HepG2 (cell line): Measurements from ENCODE around the gene ACOT4.
"Not testable (repeated sequence)": the region's sequence is repeated elsewhere in the genome, so short reads cannot be mapped to it uniquely, and the experiment has no call there.

Experiments used
- ATF1 ChIP-seq: IDR thresholded peaks from 2 replicates; pipeline ENCODE4 v1.6.1; 2016; ENCODE audit warnings: mild to moderate bottlenecking, control low read depth
- BCL6 ChIP-seq: IDR thresholded peaks from 2 replicates; pipeline ENCODE4 v1.6.1; 2016; ENCODE audit warnings: missing genetic modification reagents, missing compliant biosample characterization
- FOXK1 ChIP-seq: sonication (generic); formaldehyde crosslinking; IDR thresholded peaks from 2 replicates; pipeline ENCODE4 v1.4.0; 2020; ENCODE audit warnings: low read depth, missing genetic modification reagents, borderline replicate concordance
- SMAD3 ChIP-seq: sonication (generic); formaldehyde crosslinking; IDR thresholded peaks from 2 replicates; pipeline ENCODE4 v1.4.0; 2020; ENCODE audit warnings: missing genetic modification reagents
- TF ChIP-seq, protein P1 (sequence below): sonication (generic); formaldehyde crosslinking; IDR thresholded peaks from 2 replicates; pipeline ENCODE4 v1.5.0; 2020; ENCODE audit warnings: missing genetic modification reagents

DNA sequence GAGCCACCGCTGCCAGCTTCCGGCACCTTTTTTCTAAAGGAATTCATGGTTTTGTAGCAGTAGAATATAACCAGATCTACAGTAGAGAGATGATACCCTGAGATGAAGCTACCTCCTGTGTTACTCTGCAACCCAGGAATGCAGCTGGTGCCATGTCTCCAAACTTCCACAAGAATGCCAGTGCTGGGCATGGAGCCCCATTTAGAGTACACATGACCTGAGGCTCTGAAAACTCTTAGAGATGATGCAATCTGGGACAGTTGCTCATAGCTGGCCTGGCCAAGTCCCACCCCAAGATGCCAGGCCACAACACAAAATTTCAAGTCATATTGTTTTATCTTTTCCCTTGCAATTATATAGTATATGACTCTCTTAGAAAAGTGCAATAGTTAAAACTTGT lies 14.5 kb upstream of the ACOT4 start:
- TF ChIP-seq, protein P1, sequence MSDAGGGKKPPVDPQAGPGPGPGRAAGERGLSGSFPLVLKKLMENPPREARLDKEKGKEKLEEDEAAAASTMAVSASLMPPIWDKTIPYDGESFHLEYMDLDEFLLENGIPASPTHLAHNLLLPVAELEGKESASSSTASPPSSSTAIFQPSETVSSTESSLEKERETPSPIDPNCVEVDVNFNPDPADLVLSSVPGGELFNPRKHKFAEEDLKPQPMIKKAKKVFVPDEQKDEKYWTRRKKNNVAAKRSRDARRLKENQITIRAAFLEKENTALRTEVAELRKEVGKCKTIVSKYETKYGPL (CRISPR knock-in tag), result not testable (repeated sequence)
- TF ChIP-seq ATF1; SMAD3 (CRISPR knock-in tag); FOXK1 (CRISPR knock-in tag); BCL6 (CRISPR knock-in tag): not testable (repeated sequence)
